CD4-positive, alpha-beta T cell treated with Interleukin-21 for 1 hour (primary cell): ENCODE data around the gene EPB41L3.

Experiments
- DNase-seq: peaks from one replicate; pipeline ENCODE4 v3.0.0-alpha.2; 2020

EPB41L3 gene

GRCh38 chr18:5447442-5447841 lies 96.4 kb downstream of the EPB41L3 start:
- DNase-seq, result no peak

GRCh38 chr18:5444847-5445246 lies 99.0 kb downstream of the EPB41L3 start:
- no peak for DNase-seq

GRCh38 chr18:5444269-5444668 lies 99.5 kb downstream of the EPB41L3 start:
- no peak for DNase-seq

- DNase-seq, result no peak
These were observed 103.7 kb downstream of the EPB41L3 start for GRCh38 chr18:5439986-5440696.

DNA sequence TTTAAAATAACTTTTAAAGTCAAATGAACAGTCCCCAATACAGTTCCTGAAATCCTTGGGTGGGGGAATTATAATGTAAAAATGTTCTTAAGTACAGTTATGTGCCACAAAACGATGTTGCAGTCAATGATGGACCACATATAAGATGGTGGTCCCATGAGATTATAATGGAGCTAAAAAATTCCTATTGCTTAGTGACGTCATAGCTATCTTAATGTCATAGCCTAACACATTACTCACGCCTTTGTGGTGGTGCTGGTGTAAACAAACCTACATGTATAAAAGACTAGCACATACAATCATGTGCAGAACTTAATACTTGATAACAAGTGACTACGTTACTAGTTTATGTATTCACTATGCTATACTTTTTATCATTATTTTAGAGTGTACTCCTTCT lies 109.4 kb downstream of the EPB41L3 start:
- DNase-seq, result no peak

- DNase-seq, result no peak
These were observed 111.8 kb downstream of the EPB41L3 start for GRCh38 chr18:5431836-5432575.

DNA sequence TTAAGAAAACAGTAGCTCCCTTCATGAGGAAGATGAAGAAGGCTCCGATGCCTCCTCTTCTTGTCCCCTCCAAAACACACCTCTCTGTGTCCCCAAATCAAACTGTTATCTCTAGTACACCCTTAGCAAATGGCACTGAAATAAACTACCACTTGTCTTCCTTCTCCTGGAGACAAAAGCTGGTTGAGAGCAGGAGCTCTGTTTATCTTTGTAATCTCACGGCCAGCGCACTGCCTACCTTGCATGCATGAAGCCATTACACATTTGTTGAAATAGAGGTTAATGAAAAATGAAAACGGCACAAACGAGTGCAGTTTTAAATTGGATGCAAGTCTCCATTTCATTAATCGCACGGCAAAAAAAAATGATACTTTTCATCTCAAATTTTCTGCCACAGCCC lies 113.7 kb downstream of the EPB41L3 start:
- no peak for DNase-seq

DNA sequence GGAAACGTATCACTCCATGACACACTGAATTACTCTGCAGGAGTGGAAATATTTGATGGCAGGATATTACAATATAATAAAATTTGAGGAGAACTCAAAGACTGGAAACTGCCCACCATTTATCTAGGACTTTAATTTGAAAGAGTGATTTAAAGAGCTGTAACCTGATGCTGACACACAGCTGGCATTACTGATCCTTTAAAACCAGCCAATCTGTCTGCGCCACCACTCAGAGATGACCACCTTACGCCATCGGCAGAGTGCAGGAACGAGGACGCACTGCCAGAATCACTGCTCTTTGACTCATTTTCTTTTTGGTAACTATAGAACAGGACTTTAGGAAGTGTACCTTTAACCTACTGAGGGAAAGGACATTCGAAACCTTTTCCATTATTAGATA lies 114.1 kb downstream of the EPB41L3 start:
- DNase-seq, result no peak

DNA sequence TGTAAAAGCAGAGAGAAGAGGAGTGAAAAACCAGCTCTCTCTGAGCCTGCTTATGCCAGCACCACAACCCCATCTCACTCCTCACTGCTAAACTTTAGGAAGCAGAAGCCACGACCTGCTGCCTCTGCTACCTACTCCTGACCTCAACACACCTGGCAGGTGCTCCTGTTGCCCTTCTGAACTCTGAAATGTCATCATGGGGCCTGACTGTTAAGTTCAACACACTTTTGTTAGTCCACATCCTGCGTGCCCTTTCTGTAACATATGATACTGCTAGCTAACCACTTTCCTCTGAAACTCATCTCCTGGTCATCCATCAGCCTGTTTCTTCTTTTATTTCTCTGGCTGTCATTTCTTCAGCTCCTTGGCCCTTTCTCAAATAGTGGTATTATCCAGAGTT lies 118.1 kb downstream of the EPB41L3 start:
- DNase-seq, result no peak

DNA sequence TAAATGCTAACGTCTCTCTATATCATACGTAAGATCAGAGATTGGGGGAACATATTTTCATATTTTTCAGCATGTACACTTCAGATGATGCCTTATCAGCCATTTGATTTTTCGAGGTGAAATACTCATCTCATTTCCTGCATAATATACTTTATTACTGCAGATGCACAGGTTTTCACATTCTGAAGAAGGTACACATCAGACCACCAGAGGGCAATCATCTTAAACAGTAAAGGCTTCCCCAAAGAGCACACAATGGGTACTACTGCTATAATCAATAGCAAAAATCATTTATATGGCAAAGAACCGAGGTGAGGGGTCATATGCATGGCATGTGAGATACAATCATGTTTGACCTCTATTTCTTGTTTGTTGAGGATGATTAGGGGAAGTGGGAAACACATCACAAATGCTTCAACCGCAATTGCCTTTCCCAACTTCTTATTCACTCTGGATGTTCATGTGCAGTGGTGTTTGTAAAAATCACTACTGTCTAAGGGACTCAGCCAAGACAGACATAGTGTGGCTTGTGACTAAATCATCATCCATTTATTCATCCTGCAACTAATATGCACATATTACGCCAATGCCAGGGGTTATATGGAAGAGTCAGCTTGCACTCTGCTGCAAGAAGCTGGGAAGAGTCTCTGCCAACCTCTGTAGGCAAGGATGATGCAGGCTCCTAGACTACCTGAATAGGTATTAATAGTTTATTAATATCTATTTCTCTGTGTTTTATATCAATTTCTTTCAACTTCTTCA lies 118.7 kb downstream of the EPB41L3 start:
- peak; percentile 31 for DNase-seq

DNA sequence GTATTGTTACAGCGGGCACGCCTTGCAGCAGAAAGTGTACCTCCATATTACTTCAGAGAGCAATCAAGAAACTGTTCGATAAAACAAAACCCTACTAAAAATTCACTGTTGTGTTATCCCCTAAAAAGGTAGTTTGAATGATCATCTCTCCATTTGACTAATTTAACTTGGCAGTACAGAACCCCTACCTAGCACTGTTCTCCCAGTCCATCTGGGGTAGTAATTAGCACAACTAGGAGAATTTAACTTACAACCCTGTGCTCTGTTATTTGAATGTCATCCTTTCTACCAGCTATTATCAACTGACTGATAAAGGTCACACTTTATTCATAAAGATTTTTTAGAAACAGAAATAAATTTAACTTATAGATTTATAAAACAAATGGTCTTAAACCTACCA lies 121.2 kb downstream of the EPB41L3 start:
- no peak for DNase-seq

GRCh38 chr18:5421981-5422380 lies 121.8 kb downstream of the EPB41L3 start:
- no peak for DNase-seq

- no peak for DNase-seq
These were observed 122.9 kb downstream of the EPB41L3 start for GRCh38 chr18:5420906-5421305.

DNA sequence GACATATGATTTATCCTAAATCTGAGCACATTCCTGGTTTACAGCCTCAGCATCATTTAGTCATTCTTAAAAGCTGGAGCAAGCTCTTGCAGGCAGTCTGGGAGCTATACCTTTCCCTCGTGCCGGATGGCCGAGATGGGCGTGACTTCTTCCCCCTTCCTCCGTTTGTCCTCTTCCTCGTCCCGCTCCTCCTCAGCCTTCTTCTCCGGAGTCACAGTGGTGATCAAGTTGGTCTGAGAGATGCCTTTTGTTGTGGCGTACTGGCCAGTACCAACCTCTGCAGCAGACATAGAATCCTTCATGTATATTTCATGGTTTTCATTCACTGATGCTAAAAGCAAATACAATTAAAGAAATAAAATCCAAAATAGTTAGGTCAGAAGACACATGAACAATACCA lies 124.2 kb downstream of the EPB41L3 start:
- no peak for DNase-seq

DNA sequence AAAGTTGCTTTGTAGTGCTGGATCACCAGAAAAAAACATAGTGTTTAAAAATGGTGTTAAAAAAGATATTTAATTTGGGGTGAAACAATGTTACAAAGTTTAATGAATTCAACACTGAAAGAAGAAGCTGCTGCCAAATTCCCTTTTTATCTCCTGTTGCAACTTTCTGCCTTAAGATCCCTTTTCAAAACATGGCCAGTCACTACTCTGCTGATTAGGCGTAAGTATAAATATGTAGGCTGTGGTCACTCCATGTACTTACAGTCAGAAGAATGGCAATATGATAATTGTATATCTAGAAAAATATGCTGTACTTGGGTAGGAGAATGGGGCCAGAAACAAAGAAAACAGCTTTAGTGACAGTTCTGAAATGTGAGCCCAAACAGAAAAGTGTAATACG lies 124.8 kb downstream of the EPB41L3 start:
- DNase-seq, result no peak

GRCh38 chr18:5417342-5417741 lies 126.5 kb downstream of the EPB41L3 start:
- DNase-seq, result no peak

DNA sequence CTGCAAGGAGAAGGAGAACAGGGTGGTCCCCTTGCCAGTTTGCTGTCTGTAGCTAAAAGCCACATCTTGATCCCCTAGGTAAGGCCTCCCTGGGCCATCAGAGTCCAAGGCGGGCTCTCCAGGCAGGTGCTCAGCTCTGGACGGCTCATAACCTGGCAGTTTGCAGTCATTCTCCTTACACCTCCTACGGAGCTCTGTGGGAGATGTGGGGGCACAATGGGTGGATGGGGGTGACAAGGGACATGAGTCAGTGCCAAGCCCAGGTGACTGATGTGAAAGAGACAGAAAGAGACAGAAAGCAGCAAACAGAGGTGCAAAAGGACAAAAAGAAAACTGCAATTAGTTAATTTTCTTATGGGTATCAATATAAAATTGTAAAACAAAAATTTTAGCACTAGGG lies 127.7 kb downstream of the EPB41L3 start:
- no peak for DNase-seq

DNA sequence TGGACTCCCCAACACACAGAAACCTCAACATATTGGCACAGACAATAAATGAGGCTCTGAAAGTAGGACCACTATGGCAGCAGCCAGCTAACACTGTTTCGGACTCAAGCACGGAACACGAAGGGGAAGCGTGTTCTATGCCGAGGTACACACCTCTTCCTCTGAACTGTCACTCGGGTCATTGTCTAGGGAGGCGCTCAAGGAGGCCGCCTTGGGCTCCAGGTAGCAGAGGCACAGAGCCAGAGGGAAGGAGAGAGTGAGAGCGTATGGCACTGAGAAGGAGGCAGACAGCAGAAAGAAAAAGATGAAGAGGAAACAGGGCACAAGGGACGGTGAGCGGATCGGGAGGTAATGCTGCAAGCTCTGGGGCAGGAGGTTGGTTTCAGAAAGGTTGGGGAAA lies 128.1 kb downstream of the EPB41L3 start:
- DNase-seq, result no peak

DNA sequence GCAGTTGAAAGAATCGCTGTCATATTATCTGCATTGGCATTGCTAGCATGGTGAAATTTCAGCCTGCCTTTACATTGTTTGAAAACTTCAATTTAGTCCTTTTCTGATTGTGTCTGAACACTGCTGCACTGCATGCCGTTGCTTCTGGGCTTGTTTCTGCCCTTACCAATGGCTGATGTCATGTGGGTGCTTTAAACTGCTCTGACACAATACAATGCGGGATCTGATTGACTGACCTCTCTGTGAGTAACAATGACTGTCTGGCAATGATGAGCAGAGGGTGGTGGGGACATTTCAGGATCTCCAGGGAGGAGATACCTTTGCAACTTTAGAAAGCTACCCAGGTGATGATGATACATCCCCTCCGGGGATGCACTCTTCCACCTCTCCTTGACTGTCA lies 128.8 kb downstream of the EPB41L3 start:
- no peak for DNase-seq

- DNase-seq, result no peak
These were observed 129.3 kb downstream of the EPB41L3 start for GRCh38 chr18:5414546-5414945.

DNA sequence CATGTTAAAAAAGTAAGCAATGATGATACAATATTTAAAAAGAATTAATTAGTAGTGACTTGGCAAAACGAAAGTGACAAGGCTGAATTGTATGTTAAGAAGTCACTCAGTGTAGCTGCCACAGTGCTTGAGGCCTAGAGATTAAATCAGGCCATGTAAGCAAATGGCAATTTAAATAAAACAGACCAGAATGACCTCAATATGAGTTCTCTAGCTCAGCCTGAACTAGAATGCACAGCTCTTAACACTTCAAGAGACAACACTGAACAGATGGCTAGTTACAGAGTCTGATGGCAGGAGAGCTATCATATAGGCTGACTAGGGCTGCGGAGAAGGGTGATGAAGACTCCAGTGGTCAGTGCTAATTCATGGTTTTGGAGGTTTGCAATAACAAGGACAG lies 130.3 kb downstream of the EPB41L3 start:
- no peak for DNase-seq

- DNase-seq, result no peak
These were observed 133.2 kb downstream of the EPB41L3 start for GRCh38 chr18:5410582-5410981.

DNA sequence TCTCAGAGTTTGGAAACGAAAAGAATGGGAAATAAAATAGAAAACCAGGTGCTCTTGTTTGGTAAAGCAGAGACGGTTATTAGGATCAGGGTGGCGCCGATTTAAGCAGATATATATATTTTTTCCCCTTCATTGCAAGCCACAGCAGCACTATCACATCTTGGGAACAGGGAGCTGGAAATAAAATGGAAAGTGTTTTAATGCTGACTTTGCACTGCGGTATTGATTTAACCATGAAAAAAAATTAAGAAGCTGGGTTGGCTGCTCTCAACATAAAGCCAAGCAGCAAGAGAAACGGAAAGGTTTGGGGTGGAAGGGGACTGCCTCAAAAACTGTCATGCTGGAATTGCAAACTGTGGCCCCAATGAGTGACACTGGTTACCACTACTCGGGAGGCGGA lies 145.5 kb downstream of the EPB41L3 start:
- DNase-seq, result no peak

GRCh38 chr18:5397102-5397501 lies 146.7 kb downstream of the EPB41L3 start:
- no peak for DNase-seq
